GM10847 (cell line): ENCODE data around the gene TBX18.

Source experiments
- POLR2A ChIP-seq: IDR thresholded peaks from 2 replicates; pipeline ENCODE4 v1.6.1; 2011; ENCODE audit not compliant: insufficient read length; ENCODE audit errors: extremely low read depth

The TBX18 gene

GRCh38 chr6:84681693-84682326, 82.6 kb downstream of the TBX18 start:
- no peak for TF ChIP-seq POLR2A

GRCh38 chr6:84675651-84676050, 88.7 kb downstream of the TBX18 start:
- no peak for TF ChIP-seq POLR2A

- no peak for TF ChIP-seq POLR2A
These were observed 90.0 kb downstream of the TBX18 start for GRCh38 chr6:84674395-84674794.

- TF ChIP-seq POLR2A = no peak
These were observed 93.2 kb downstream of the TBX18 start for GRCh38 chr6:84671183-84671582.

GRCh38 chr6:84669945-84670344, 94.5 kb downstream of the TBX18 start:
- TF ChIP-seq POLR2A = no peak

- TF ChIP-seq POLR2A = no peak
These were observed 96.9 kb downstream of the TBX18 start for GRCh38 chr6:84667252-84668213.

GRCh38 chr6:84665401-84665800, 99.0 kb downstream of the TBX18 start:
- TF ChIP-seq POLR2A = no peak

- no peak for TF ChIP-seq POLR2A
These were observed 100.5 kb downstream of the TBX18 start for GRCh38 chr6:84663866-84664265.

- no peak for TF ChIP-seq POLR2A
These were observed 106.9 kb downstream of the TBX18 start for GRCh38 chr6:84657486-84657885.

GRCh38 chr6:84657025-84657424, 107.4 kb downstream of the TBX18 start:
- TF ChIP-seq POLR2A = no peak

- TF ChIP-seq POLR2A = no peak
These were observed 111.3 kb downstream of the TBX18 start for GRCh38 chr6:84653027-84653551.

GRCh38 chr6:84652356-84653026, 111.9 kb downstream of the TBX18 start:
- TF ChIP-seq POLR2A = no peak

- TF ChIP-seq POLR2A = no peak
These were observed 112.8 kb downstream of the TBX18 start for GRCh38 chr6:84651583-84651982.

GRCh38 chr6:84648444-84648843, 116.0 kb downstream of the TBX18 start:
- TF ChIP-seq POLR2A = no peak

GRCh38 chr6:84645563-84646266, 118.7 kb downstream of the TBX18 start:
- no peak for TF ChIP-seq POLR2A
